SH-SY5Y (cell line): ENCODE data around the gene FOXP1.

ENCODE experiments used
- GATA2 ChIP-seq: IDR thresholded peaks from 2 replicates; pipeline ENCODE4 v1.6.1; 2011; ENCODE audit warnings: mild to moderate bottlenecking, low read depth, low read length
- GATA3 ChIP-seq: IDR thresholded peaks from 2 replicates; pipeline ENCODE4 v1.6.1; 2011; ENCODE audit warnings: low read depth, mild to moderate bottlenecking, low read length, moderate library complexity

GRCh38 chr3:71047616-71048531 lies 535.7 kb downstream of the FOXP1 start:
- no peak for TF ChIP-seq GATA2
- TF ChIP-seq GATA3: no peak
